Activated CD8-positive, alpha-beta memory T cell treated with anti-CD3 and anti-CD28 coated beads, Interleukin-2, amount 50 U/mL, for 48 hours (primary cell): ENCODE measurements around the gene KCNMA1.

Source experiments
- DNase-seq: peaks from one replicate; pipeline ENCODE4 v3.0.0-alpha.2; 2020

The KCNMA1 gene

GRCh38 chr10:77164616-77165311 is 472.8 kb downstream of the KCNMA1 start:
- no peak for DNase-seq

- DNase-seq: no peak
Measured at GRCh38 chr10:77163670-77164348, 473.8 kb downstream of the KCNMA1 start.

GRCh38 chr10:77162697-77163096 is 474.9 kb downstream of the KCNMA1 start:
- DNase-seq: no peak

GRCh38 chr10:77160679-77161078 is 476.9 kb downstream of the KCNMA1 start:
- DNase-seq: no peak

GRCh38 chr10:77159538-77160110 is 478.0 kb downstream of the KCNMA1 start:
- DNase-seq: no peak

- no peak for DNase-seq
Measured at GRCh38 chr10:77158666-77159065, 478.9 kb downstream of the KCNMA1 start.

- DNase-seq: no peak
Measured at GRCh38 chr10:77157248-77158019, 480.2 kb downstream of the KCNMA1 start.

GRCh38 chr10:77156406-77156879 is 481.2 kb downstream of the KCNMA1 start:
- no peak for DNase-seq

GRCh38 chr10:77152256-77152655 is 485.4 kb downstream of the KCNMA1 start:
- DNase-seq: no peak

- DNase-seq: no peak
Measured at GRCh38 chr10:77151408-77151807, 486.2 kb downstream of the KCNMA1 start.

- no peak for DNase-seq
Measured at GRCh38 chr10:77149706-77150105, 487.9 kb downstream of the KCNMA1 start.

GRCh38 chr10:77149001-77149400 is 488.6 kb downstream of the KCNMA1 start:
- no peak for DNase-seq

- DNase-seq: no peak
Measured at GRCh38 chr10:77147871-77148270, 489.7 kb downstream of the KCNMA1 start.

GRCh38 chr10:77146712-77147336 is 490.8 kb downstream of the KCNMA1 start:
- DNase-seq: no peak

- no peak for DNase-seq
Measured at GRCh38 chr10:77144656-77145055, 493.0 kb downstream of the KCNMA1 start.

- DNase-seq: no peak
Measured at GRCh38 chr10:77139252-77140160, 498.1 kb downstream of the KCNMA1 start.

GRCh38 chr10:77138541-77138940 is 499.1 kb downstream of the KCNMA1 start:
- DNase-seq: no peak

- DNase-seq: no peak
Measured at GRCh38 chr10:77135555-77135954, 502.1 kb downstream of the KCNMA1 start.

- DNase-seq: no peak
Measured at GRCh38 chr10:77131214-77131613, 506.4 kb downstream of the KCNMA1 start.

- no peak for DNase-seq
Measured at GRCh38 chr10:77127243-77127642, 510.4 kb downstream of the KCNMA1 start.

- DNase-seq: no peak
Measured at GRCh38 chr10:77125231-77125630, 512.4 kb downstream of the KCNMA1 start.

GRCh38 chr10:77123330-77123729 is 514.3 kb downstream of the KCNMA1 start:
- no peak for DNase-seq
